Measurements from ENCODE around the gene ENDOV.

DNA sequence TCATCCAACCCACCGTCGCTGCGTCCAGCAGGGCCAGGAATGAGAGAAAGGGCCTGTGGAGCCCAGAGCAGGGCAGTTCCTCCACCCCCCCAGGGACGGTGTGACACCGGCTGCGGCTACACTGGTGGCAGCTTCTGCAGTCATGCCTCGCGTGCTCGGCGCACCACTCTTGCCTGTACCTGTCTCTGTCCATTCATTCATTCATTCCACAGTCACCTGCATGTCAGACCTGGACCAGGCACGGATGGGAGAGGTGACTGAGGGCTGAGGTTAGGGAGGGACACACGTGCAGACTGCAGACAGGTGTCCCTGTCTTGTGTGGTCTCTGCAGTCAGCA is 27.3 kb downstream of the ENDOV start:
- TF ChIP-seq ZBTB33 (IDR thresholded peaks at IDR 0.05; ENCODE audit: extremely low read depth, insufficient replicate concordance, low read length), result no peak
- no peak for TF ChIP-seq POLR2AphosphoS5 (IDR thresholded peaks at IDR 0.05; ENCODE audit: low read depth, low read length)
- no peak for TF ChIP-seq EZH2phosphoT487 (IDR thresholded peaks at IDR 0.05; ENCODE audit: borderline replicate concordance)
- TF ChIP-seq, protein P1, sequence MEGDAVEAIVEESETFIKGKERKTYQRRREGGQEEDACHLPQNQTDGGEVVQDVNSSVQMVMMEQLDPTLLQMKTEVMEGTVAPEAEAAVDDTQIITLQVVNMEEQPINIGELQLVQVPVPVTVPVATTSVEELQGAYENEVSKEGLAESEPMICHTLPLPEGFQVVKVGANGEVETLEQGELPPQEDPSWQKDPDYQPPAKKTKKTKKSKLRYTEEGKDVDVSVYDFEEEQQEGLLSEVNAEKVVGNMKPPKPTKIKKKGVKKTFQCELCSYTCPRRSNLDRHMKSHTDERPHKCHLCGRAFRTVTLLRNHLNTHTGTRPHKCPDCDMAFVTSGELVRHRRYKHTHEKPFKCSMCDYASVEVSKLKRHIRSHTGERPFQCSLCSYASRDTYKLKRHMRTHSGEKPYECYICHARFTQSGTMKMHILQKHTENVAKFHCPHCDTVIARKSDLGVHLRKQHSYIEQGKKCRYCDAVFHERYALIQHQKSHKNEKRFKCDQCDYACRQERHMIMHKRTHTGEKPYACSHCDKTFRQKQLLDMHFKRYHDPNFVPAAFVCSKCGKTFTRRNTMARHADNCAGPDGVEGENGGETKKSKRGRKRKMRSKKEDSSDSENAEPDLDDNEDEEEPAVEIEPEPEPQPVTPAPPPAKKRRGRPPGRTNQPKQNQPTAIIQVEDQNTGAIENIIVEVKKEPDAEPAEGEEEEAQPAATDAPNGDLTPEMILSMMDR (IDR thresholded peaks at IDR 0.05 in 2 of 3, conservative IDR thresholded peaks at IDR 0.05 in 1 of 3; ENCODE audit: borderline replicate concordance in 1 of 3, insufficient read depth in 1 of 3, low read depth in 2 of 3, low read length in 2 of 3), result no peak
- no peak for TF ChIP-seq RAD21 (IDR thresholded peaks at IDR 0.05; ENCODE audit: low read depth)
- TF ChIP-seq POLR2A (IDR thresholded peaks at IDR 0.05; ENCODE audit: borderline replicate concordance, extremely low read depth, insufficient read depth, insufficient read length), result no peak
- TF ChIP-seq ZNF274 (IDR thresholded peaks at IDR 0.05; ENCODE audit: low read depth, low read length), result no peak
- no peak for TF ChIP-seq MAX (IDR thresholded peaks at IDR 0.05)
- TF ChIP-seq EGR1 (IDR thresholded peaks at IDR 0.05; ENCODE audit: low read depth), result no peak
- no peak for TF ChIP-seq ZFX (IDR thresholded peaks at IDR 0.05)
- TF ChIP-seq EZH2 (IDR thresholded peaks at IDR 0.05), result no peak

Data from HCT116 (cell line).